Stromal cell of bone marrow (primary cell): ENCODE measurements around the gene TMTC2.

ENCODE experiments used
- DNase-seq: peaks from one replicate; pipeline ENCODE4 v3.0.0-alpha.2; 2012; ENCODE audit warnings: low read depth

The TMTC2 gene

GRCh38 chr12:82682326-82682725, 4.4 kb upstream of the TMTC2 start:
- no peak for DNase-seq

GRCh38 chr12:82682851-82683261, 3.9 kb upstream of the TMTC2 start:
- no peak for DNase-seq

GRCh38 chr12:82685790-82686167, 927 bp upstream of the TMTC2 start:
- peak; percentile 85 for DNase-seq

- no peak for DNase-seq
Measured at GRCh38 chr12:82687021-82688011, 610 bp downstream of the TMTC2 start.

GRCh38 chr12:82688035-82688501, 1.4 kb downstream of the TMTC2 start:
- DNase-seq: no peak

GRCh38 chr12:82688596-82688995, 1.9 kb downstream of the TMTC2 start:
- no peak for DNase-seq

GRCh38 chr12:82690006-82690405, 3.3 kb downstream of the TMTC2 start:
- no peak for DNase-seq

- no peak for DNase-seq
Measured at GRCh38 chr12:82691513-82691912, 4.8 kb downstream of the TMTC2 start.

GRCh38 chr12:82694276-82694675, 7.6 kb downstream of the TMTC2 start:
- no peak for DNase-seq

GRCh38 chr12:82694970-82695369, 8.3 kb downstream of the TMTC2 start:
- no peak for DNase-seq

GRCh38 chr12:82695531-82695930, 8.8 kb downstream of the TMTC2 start:
- no peak for DNase-seq

- DNase-seq: no peak
Measured at GRCh38 chr12:82696543-82696942, 9.8 kb downstream of the TMTC2 start.

GRCh38 chr12:82698708-82699564, 12.2 kb downstream of the TMTC2 start:
- no peak for DNase-seq

GRCh38 chr12:82705774-82706173, 19.1 kb downstream of the TMTC2 start:
- DNase-seq: no peak

GRCh38 chr12:82708061-82708879, 21.6 kb downstream of the TMTC2 start:
- DNase-seq: no peak

- DNase-seq: no peak
Measured at GRCh38 chr12:82709794-82710355, 23.2 kb downstream of the TMTC2 start.

GRCh38 chr12:82710741-82711140, 24.0 kb downstream of the TMTC2 start:
- DNase-seq: no peak

- DNase-seq: no peak
Measured at GRCh38 chr12:82714427-82714826, 27.7 kb downstream of the TMTC2 start.

GRCh38 chr12:82721726-82722125, 35.0 kb downstream of the TMTC2 start:
- no peak for DNase-seq

GRCh38 chr12:82723093-82723492, 36.4 kb downstream of the TMTC2 start:
- DNase-seq: no peak

- no peak for DNase-seq
Measured at GRCh38 chr12:82723891-82724290, 37.2 kb downstream of the TMTC2 start.

GRCh38 chr12:82725741-82726140, 39.0 kb downstream of the TMTC2 start:
- DNase-seq: no peak
